LoVo (cell line): ENCODE data around the gene SLN.

Experiments used
- DNase-seq: peaks from one replicate; pipeline ENCODE4 v3.0.0-alpha.2; 2016; ENCODE audit warnings: low spot score

The SLN gene

GRCh38 chr11:107719557-107720302 is 7.9 kb upstream of the SLN start:
- no peak for DNase-seq

- DNase-seq: no peak
These were observed 7.2 kb upstream of the SLN start for GRCh38 chr11:107719073-107719472.

- no peak for DNase-seq
These were observed 5.2 kb upstream of the SLN start for GRCh38 chr11:107716884-107717532.

- no peak for DNase-seq
These were observed 1.2 kb upstream of the SLN start for GRCh38 chr11:107713009-107713408.

GRCh38 chr11:107710301-107710700 is 1.6 kb downstream of the SLN start:
- DNase-seq: no peak

- DNase-seq: no peak
These were observed 3.1 kb downstream of the SLN start for GRCh38 chr11:107708792-107709191.

- no peak for DNase-seq
These were observed 4.0 kb downstream of the SLN start for GRCh38 chr11:107707807-107708206.

GRCh38 chr11:107707215-107707671 is 4.6 kb downstream of the SLN start:
- no peak for DNase-seq

GRCh38 chr11:107706531-107706930 is 5.3 kb downstream of the SLN start:
- no peak for DNase-seq

- no peak for DNase-seq
These were observed 6.8 kb downstream of the SLN start for GRCh38 chr11:107705027-107705426.

- no peak for DNase-seq
These were observed 7.4 kb downstream of the SLN start for GRCh38 chr11:107704451-107704850.

GRCh38 chr11:107702723-107703122 is 9.1 kb downstream of the SLN start:
- DNase-seq: no peak

- no peak for DNase-seq
These were observed 9.7 kb downstream of the SLN start for GRCh38 chr11:107702109-107702660.

GRCh38 chr11:107699371-107700285 is 12.2 kb downstream of the SLN start:
- DNase-seq: no peak

GRCh38 chr11:107697291-107697690 is 14.6 kb downstream of the SLN start:
- DNase-seq: no peak

GRCh38 chr11:107696140-107696539 is 15.7 kb downstream of the SLN start:
- DNase-seq: peak; percentile 61

GRCh38 chr11:107695446-107695845 is 16.4 kb downstream of the SLN start:
- DNase-seq: no peak

- no peak for DNase-seq
These were observed 20.7 kb downstream of the SLN start for GRCh38 chr11:107691000-107691750.

- DNase-seq: peak; percentile 65
These were observed 22.3 kb downstream of the SLN start for GRCh38 chr11:107689317-107690202.

GRCh38 chr11:107688322-107688918 is 23.4 kb downstream of the SLN start:
- DNase-seq: no peak
